Activated naive CD8-positive, alpha-beta T cell treated with anti-CD3 and anti-CD28 coated beads, Interleukin-2, amount 10 ng/mL, durations not matched to agents 7 days and 5 days (primary cell): ENCODE results near the gene STAB1. TPM values are rescaled to one million over a fixed set of nuclear protein-coding genes. Genes with fewer than 3 reads are reported as not detected.

Source experiments
- ATAC-seq: fragments of 150-1000 bp; cut with Tn5 transposase; one replicate; pipeline ENCODE4 v1.10.0; 2021; ENCODE audit warnings: low read depth, moderate library complexity
- POLR2A ChIA-PET: fragments of 350-600 bp; sonication (Branson Sonifier 250); formaldehyde crosslinking; loops from one replicate; lab custom pipeline; 2021; ENCODE audit warnings: antibody characterized with exemption; lab: Charles Lee
- DNase-seq: peaks from one replicate; pipeline ENCODE4 v3.0.0; 2021
- H3K27ac Mint-ChIP-seq: one replicate; pipeline ENCODE4 v1.8.0; 2022; ENCODE audit warnings: mild to moderate bottlenecking, mixed read lengths
- H3K27me3 Mint-ChIP-seq: one replicate; pipeline ENCODE4 v1.8.0; 2022; ENCODE audit warnings: mild to moderate bottlenecking, moderate library complexity, mixed read lengths
- H3K36me3 Mint-ChIP-seq: one replicate; pipeline ENCODE4 v1.8.0; 2021; ENCODE audit warnings: mild to moderate bottlenecking, mixed read lengths
- H3K4me1 Mint-ChIP-seq: one replicate; pipeline ENCODE4 v1.8.0; 2021; ENCODE audit warnings: mixed read lengths
- H3K4me3 Mint-ChIP-seq: one replicate; pipeline ENCODE4 v1.8.0; 2022; ENCODE audit warnings: mild to moderate bottlenecking, moderate library complexity, mixed read lengths
- H3K9me3 Mint-ChIP-seq: one replicate; pipeline ENCODE4 v1.8.0; 2021; ENCODE audit warnings: mixed read lengths
- total RNA-seq, 2 experiments: library from RNA; stranded (reverse); gene quantifications; one replicate each; pipeline ENCODE4 v1.2.3, GENCODE V29; 2021

STAB1 gene
- total RNA-seq, 2 experiments from 2014 or later = 10.5 to 13.0 TPM

GRCh38 chr3:52530918-52531826 is 36.0 kb downstream of the STAB1 start:
- peaks cover 11% of the 10 kb centered on the region for H3K4me1 Mint-ChIP-seq
- POLR2A ChIA-PET = no interaction called here
- no peak overlapping the region for H3K4me3 Mint-ChIP-seq
- H3K27me3 Mint-ChIP-seq = no peaks in the 10 kb centered on the region
- H3K27ac Mint-ChIP-seq = no peak overlapping the region
- no peak for ATAC-seq
- H3K36me3 Mint-ChIP-seq = peaks cover 4% of the 10 kb centered on the region
- DNase-seq = peak; percentile 33
- no peaks in the 10 kb centered on the region for H3K9me3 Mint-ChIP-seq

DNA sequence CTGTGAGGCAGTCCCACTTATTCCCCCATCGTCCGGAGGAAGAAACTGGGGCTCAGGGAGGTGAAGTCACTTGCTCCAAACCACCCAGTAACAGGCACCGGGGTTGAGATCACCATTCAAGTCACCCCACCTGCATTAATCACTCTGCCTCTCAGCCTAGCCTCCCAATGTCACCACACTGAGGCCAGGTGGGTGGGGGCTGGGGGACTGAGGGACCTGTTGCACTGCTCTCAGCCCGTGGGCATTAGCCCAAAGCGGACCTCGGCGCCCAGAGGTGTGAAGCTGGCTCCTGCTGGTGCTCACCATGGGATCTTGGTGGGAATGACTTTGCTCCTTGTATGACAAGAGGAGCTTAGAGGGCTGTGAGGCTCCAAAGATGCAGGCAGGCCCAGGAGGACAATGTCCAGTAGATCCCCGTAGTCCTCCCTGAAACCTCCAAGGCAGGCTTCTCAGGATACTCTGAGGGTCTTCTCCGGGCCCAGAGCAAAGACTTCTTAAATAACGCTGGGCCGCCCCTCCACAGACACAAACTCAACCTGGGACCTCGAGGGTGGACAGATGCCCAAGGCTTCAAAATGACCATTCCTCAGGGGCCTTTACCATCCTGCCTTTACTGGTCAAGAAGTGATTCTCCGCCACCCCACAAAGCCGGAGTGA is 36.9 kb downstream of the STAB1 start:
- no peak for DNase-seq
- Mint-ChIP-seq H3K9me3 (no peaks in the 10 kb centered on the region), H3K4me1 (peaks cover 11% of the 10 kb centered on the region), H3K4me3 (peak overlapping the region; percentile 75), H3K36me3 (peaks cover 4% of the 10 kb centered on the region), H3K27me3 (no peaks in the 10 kb centered on the region), H3K27ac (no peak overlapping the region)
- POLR2A ChIA-PET = interaction anchor here (1.0 kb wide), 1 partner anchor 61 kb away, joined by 3 read pairs; no protein-coding TSS in a partner anchor
- no peak for ATAC-seq

DNA sequence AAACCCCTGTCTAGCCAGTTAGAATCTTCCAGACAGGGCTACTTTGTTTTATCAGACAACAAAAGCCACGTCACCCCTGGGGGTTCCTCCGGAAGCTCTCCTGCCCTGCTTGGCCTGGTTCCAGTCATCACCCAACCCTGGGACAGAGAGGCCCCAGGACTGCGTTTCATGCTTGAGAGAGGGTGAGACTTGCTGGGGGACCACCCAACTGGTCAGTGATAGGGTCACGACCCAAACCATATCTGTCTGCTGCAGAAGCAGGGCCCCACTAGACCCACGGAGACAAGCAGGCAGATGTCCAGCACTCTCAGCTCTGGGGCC is 37.3 kb downstream of the STAB1 start:
- Mint-ChIP-seq H3K4me1 (peaks cover 14% of the 10 kb centered on the region), H3K9me3 (no peaks in the 10 kb centered on the region), H3K27ac (peak overlapping the region; percentile 30), H3K36me3 (peaks cover 5% of the 10 kb centered on the region), H3K4me3 (peak overlapping the region; percentile 75), H3K27me3 (no peaks in the 10 kb centered on the region)
- no peak for ATAC-seq
- POLR2A ChIA-PET = interaction anchor here (1.0 kb wide), 1 partner anchor 61 kb away, joined by 3 read pairs; no protein-coding TSS in a partner anchor
- DNase-seq = peak; percentile 37

DNA sequence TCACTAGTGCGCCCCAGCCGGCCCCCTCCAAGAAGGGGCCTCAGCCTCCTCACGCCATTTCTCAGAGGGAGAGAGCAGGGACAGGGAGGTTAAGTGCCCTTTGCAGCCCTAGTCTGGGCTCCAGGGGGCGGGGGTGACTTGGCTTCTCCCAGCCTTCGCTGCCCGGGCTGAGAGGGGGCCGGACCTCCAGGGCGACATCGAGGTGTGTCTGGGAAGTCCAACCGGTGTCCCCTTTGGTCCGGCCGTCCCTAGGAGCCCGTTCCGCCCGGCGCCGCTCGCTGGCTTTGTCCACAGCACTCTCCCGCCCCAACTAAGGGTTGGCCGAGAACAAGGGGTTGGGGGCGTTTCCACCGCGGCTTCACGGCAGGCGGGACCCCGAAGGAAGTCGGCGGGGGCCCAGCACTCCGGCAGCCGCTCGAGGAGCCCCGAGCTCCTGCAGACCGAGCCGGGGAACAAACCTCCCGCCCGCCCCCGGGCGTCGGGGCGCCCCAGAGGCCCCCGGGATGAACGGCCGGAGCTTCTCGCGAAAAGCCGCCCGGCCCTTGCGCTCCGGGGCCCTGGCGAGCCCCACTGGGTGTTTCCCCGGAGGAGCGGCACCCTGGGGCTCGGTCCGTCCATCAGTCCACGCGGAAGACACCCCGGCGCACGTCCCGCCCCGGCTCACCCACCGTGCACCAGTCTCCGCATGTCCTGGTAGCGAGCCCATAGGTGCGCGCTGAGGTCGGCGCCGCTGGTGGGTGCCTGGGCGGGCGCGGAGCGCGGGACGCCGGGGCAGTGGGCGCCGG is 37.9 kb downstream of the STAB1 start:
- ATAC-seq = no peak
- peak overlapping the region; percentile 75 for H3K4me3 Mint-ChIP-seq
- POLR2A ChIA-PET = interaction anchor here (1.0 kb wide), 1 partner anchor 62 kb away, joined by 3 read pairs; no protein-coding TSS in a partner anchor

DNA sequence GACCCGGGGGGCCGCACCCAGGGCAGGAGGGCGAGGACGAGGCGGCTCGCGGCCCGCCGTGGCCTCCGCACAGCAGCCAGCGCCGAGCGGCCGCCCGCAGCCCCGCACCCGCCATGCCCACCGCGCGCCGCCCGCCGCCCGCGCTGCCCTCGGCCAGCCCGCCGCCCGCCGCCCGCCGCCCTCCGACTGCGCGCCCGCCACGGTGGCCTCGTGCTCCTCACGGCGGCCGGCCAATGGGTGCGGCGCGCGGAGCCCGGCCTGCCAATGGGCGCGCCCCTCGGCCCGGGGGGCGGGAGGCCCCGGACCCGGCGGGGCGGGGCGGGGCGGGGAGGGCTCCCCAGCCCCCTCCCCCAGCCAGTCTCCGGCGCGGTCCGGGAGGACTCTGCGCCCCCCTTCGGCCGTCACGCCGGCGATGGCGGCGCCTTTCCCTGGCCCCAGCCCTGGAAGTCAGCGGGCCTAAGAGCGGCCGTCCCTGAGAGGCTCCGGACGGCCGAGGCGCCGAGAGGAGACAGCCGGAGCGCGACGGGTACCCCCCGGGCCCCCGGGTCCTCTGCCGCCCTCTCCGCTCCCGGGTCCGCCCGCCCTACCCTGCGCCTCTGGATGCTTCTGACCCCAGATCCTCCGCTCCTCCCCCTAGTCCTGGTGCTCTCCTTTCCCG is 38.6 kb downstream of the STAB1 start, which contains the start of gene NT5DC2:
TSS of gene NT5DC2 (minus strand) at position 235 of the 658 bp plus-strand sequence. CDS start at position 115, 120 bp downstream.
- Mint-ChIP-seq H3K4me1 (peaks cover 24% of the 10 kb centered on the region), H3K27ac (peak within 1 kb of the TSS; percentile 60), H3K36me3 (peaks cover 11% of the 10 kb centered on the region)

More for the DNA sequence above, 37.9 kb downstream of the STAB1 start:
- peak; percentile 63 for DNase-seq
- H3K36me3 Mint-ChIP-seq = peaks cover 9% of the 10 kb centered on the region
- no peaks in the 10 kb centered on the region for H3K9me3 Mint-ChIP-seq
- peaks cover 19% of the 10 kb centered on the region for H3K4me1 Mint-ChIP-seq
- H3K27me3 Mint-ChIP-seq = no peaks in the 10 kb centered on the region
- peak overlapping the region; percentile 30 for H3K27ac Mint-ChIP-seq

DNA sequence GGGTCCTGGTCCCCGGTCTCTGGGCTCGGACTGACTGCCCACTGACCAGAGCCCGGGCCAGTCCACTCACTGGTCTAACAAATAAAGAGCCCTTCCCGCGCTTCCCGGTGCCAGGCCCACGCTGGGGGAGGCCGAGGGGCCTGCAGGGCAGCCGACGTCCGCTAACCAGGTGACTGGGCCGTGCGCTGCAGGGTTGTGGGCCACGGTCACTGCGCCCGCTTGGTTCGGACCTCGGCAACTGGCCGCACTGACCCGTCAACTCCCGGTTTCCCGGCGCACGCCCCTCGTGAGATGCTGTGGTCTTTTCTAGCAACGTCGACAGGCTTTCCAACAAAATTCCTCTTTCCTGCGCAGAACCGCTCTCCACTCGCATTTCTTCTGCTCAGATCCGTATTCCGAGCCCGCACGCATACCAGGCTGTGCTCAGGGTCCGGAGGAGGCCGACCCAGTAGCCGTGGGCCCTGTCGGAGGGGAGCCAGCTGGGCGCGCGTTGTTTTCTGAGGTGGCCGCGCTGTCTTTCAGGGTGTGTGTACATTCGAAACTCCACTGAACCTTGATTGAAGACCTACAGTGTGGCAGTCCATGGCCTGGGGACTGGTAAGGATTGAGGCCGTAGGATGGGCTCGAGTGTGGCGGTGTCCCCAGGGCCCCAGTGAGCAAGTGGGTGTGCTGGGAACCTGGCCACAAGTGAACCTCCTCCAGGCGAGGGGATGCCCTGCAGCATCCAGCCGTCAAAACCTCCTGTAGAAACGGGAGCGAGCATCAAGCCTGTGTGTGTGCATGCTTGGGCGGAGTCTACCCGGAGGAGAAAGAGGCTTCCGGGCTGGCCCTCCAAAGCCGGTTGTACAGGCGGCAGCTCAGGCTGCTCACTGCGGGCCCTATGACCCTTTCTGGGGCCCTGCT is 39.4 kb downstream of the STAB1 start:
- Mint-ChIP-seq H3K4me3 (peak overlapping the region; percentile 81), H3K9me3 (no peaks in the 10 kb centered on the region), H3K36me3 (peaks cover 14% of the 10 kb centered on the region), H3K4me1 (peaks cover 31% of the 10 kb centered on the region), H3K27me3 (no peaks in the 10 kb centered on the region), H3K27ac (peak overlapping the region; percentile 60)
- DNase-seq (peak; percentile 32), ATAC-seq (no peak)
- POLR2A ChIA-PET = no interaction called here

More for the DNA sequence above, 38.6 kb downstream of the STAB1 start, which contains the start of gene NT5DC2:
- peak; percentile 35 for ATAC-seq
- Mint-ChIP-seq H3K27me3 (no peaks in the 10 kb centered on the region), H3K9me3 (no peaks in the 10 kb centered on the region), H3K4me3 (peak within 1 kb of the TSS; percentile 81)
- DNase-seq = peak; percentile 85
- POLR2A ChIA-PET = no interaction called here

GRCh38 chr3:52535411-52536111 is 40.4 kb downstream of the STAB1 start:
- POLR2A ChIA-PET = interaction anchor here (0.7 to 1.1 kb wide), 5 partner anchors 9 to 235 kb away, joined by 3 to 6 read pairs (median 4); partner anchors contain the start of genes NEK4 and TNNC1
- DNase-seq (no peak), ATAC-seq (no peak)
- no peaks in the 10 kb centered on the region for H3K9me3 Mint-ChIP-seq
- H3K36me3 Mint-ChIP-seq = peaks cover 14% of the 10 kb centered on the region
- no peaks in the 10 kb centered on the region for H3K27me3 Mint-ChIP-seq
- H3K4me3 Mint-ChIP-seq = peak overlapping the region; percentile 94
- H3K27ac Mint-ChIP-seq = peak overlapping the region; percentile 57
- peaks cover 29% of the 10 kb centered on the region for H3K4me1 Mint-ChIP-seq

DNA sequence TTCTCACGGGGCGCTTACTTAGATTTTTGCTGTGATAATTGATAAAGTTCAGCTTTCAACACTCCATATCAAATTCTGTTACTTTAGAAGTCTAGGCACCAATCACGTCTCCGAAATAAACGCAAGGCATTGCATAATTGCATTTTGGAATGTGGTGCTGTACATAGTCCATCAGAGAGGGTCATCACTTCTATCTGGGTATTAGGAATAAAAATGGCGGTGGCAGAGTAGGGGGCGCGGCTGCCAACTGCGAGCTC is 40.9 kb downstream of the STAB1 start:
- Mint-ChIP-seq H3K9me3 (no peaks in the 10 kb centered on the region), H3K36me3 (peaks cover 14% of the 10 kb centered on the region), H3K4me1 (peaks cover 30% of the 10 kb centered on the region), H3K27me3 (no peaks in the 10 kb centered on the region), H3K4me3 (peak overlapping the region; percentile 94), H3K27ac (peak overlapping the region; percentile 57)
- no peak for DNase-seq
- POLR2A ChIA-PET = interaction anchor here (0.7 to 1.1 kb wide), 5 partner anchors 10 to 235 kb away, joined by 3 to 6 read pairs (median 4); partner anchors contain the start of genes NEK4 and TNNC1
- no peak for ATAC-seq

DNA sequence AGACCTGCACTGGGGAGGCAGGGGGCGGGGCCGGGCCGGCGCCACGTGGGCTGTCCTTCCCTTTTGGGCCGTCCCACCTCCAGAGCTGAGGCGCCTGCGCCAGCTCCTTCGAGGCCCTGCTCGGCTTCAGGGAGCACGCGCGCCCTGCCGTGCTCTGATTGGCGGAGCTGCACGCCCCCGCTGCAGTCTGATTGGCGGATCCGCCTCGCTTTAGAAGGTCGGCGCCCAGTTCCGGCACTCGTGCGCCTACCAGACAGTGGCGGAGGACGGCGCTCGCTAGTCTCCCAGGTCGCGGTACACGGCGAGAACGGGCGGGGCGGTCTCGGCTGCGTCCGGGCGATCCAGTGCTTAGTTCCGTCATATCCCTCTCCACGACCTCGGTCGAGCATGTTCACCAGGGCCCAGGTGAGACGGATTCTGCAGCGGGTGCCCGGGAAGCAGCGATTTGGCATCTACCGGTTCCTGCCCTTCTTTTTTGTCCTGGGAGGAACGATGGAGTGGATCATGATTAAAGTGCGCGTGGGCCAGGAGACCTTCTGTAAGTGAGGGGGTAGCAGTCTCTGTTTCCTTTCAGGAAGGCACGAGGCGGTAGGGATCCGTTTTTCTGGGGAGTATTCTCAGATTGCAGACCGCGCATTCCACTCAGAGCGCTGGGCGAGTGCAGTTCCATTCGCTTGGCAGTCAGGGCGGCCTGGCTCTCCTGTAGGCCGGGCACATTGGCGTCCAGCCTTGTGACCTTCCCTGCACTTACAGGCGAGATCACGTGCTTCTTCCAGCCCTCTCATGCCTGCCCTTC is 41.4 kb downstream of the STAB1 start, which contains the start of gene UQCC5:
TSS of gene UQCC5 (plus strand) at position 237 of the 796 bp plus-strand sequence. CDS start at position 388, 151 bp downstream.
- H3K27ac Mint-ChIP-seq = peak within 1 kb of the TSS; percentile 92
- ATAC-seq = peak; percentile 94
- peak; percentile 96 for DNase-seq
- POLR2A ChIA-PET = interaction anchor here (0.7 to 1.1 kb wide), 5 partner anchors 10 to 234 kb away, joined by 3 to 6 read pairs (median 4); partner anchors contain the start of genes NEK4 and TNNC1
- peak within 1 kb of the TSS; percentile 94 for H3K4me3 Mint-ChIP-seq
- H3K9me3 Mint-ChIP-seq = no peaks in the 10 kb centered on the region
- peaks cover 33% of the 10 kb centered on the region for H3K4me1 Mint-ChIP-seq
- peaks cover 14% of the 10 kb centered on the region for H3K36me3 Mint-ChIP-seq
- H3K27me3 Mint-ChIP-seq = no peaks in the 10 kb centered on the region

- H3K36me3 Mint-ChIP-seq = peaks cover 16% of the 10 kb centered on the region
- no peaks in the 10 kb centered on the region for H3K9me3 Mint-ChIP-seq
- H3K4me3 Mint-ChIP-seq = peak overlapping the region; percentile 94
- DNase-seq (no peak), ATAC-seq (no peak)
- H3K4me1 Mint-ChIP-seq = peaks cover 33% of the 10 kb centered on the region
- POLR2A ChIA-PET = no interaction called here
- no peaks in the 10 kb centered on the region for H3K27me3 Mint-ChIP-seq
- peak overlapping the region; percentile 92 for H3K27ac Mint-ChIP-seq
Observed at GRCh38 chr3:52537165-52537620, 42.1 kb downstream of the STAB1 start.
